ENCODE results near the gene ARMS2. TPM values are rescaled to one million over a fixed set of nuclear protein-coding genes. Genes with fewer than 3 reads are reported as not detected.

ARMS2 gene
- polyA plus RNA-seq, 3 donors: 0.17 to 0.49 TPM; not detected in 1

GRCh38 chr10:122493761-122494160 is 39.3 kb downstream of the ARMS2 start:
- DNase-seq: no peak

DNA sequence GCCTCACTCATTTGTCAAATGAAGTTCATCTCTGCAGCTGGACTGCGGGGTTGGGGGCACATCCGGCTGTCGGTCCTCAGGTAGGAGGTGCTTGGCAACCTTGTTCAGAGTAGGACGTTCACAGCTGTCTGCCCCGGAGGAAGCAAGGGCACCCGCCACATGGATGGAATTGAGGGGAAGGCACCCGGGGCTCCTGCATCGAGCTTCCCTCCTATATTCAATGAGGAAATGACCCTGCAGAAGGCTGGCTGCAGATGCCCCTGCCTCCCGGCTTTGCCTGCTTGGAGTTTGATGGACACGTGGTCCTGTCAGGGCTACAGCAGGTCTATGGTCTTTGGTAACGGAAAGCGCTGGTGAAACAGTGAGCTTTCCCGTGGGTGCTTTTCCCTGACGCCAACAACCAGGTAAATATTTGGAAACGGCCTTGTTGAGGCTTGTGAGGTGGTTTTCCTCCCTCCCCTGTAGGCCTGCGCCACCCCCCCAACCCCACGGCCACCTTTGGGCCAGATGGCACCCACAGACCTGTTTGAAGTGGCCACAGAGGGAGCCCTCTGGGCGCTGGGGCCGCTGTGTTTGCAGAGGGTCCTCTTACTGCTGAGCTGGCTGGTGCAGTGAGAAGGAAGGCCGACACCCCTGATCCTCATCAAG is 39.8 kb downstream of the ARMS2 start:
- no peak for DNase-seq

DNA sequence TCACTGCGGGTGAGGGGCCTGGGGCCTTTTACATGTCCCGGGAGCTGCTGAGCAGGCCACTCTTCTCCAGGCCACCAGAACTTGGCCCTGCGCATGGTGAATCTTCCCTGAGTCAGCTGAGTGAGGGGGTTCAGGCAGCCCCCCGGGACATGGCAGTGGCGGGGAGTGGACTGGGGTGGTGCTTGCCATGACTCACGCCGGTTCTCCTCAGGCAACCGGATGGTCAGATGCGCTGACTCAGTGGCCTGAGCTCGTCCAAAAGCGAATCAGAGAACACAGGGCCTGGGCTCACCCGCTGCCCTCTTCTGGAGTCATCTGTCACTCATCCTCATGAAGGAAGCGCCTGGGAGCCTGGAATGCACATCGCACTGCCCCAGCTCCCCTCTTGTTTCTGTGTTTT is 40.4 kb downstream of the ARMS2 start:
- DNase-seq: no peak

GRCh38 chr10:122495406-122496340 is 41.2 kb downstream of the ARMS2 start:
- DNase-seq: no peak

DNA sequence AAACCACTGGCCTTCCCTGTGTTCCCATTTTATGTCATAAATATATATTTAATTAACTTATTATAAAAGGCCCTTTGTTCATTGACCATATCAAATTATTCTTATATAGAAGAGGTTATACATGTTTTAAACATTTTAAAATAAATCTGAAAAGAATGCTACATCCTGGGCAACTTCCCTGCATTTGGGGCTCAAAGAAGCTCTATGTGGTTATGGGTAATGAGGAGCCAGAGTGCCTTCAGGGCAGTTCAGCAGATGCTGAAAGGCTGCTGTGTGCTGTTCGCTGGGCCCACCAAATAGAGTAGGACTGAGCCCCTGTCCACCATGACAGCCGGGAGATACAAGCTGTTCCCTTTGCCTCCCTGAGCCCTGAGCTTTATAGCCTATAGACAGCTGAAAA is 42.8 kb downstream of the ARMS2 start:
- DNase-seq: no peak

DNA sequence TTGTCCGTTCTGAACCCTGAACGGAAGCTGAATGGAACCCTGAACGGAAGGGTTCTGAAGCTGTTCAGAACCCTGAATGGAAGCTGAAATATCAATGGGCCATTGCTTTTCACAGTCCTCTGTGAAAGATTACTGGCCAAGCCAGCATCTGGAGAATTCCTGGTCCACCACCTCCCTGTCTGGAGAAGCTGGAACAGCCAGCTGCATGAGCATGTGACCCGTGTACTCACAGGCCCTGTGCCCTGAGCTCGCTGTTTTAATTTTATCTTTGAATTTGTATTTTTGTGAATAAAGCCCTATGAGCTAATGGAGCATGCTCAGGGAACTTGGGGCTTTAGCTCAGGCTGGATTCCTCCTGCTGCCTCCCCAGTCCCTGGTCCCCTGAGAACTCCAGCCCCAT is 44.1 kb downstream of the ARMS2 start:
- DNase-seq: no peak

DNA sequence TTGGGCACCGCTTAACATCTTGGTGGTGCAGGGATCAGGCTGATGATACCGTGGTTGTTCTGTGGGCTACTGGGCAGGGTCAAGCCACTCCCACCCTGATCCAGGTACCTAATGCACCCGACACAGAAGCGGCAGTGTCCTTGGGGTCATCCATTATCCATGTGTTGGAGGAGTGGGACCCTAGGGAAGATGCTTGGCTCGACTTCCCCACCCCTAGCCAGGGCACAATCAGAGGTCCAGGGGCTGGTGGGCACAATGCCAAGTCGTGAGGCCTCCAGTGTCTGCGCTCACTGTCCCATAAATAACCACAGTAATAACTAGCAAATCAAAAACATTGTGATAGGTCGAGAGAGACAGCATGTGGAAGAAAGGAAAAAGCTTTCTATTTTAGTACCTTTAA is 44.6 kb downstream of the ARMS2 start:
- DNase-seq: no peak

GRCh38 chr10:122499491-122499941 is 45.1 kb downstream of the ARMS2 start:
- no peak for DNase-seq

DNA sequence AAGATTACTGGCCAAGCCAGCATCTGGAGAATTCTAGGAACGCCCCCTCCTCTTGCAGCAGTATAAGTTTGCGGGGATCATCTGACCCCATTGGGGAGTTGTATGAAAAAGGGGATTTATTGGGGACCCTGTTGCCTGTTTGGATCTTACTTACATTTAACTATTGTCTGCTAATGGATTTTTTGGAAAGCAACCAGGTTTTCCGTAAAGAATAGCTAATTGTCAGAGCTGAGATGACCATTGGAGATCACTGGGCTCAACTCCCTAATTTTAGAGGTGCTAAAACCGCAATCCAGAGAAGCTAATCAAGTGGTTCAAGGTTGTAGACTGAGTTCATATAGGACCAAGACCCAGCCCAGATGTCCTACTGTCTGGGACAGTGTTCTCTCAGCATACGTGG is 45.7 kb downstream of the ARMS2 start:
- no peak for DNase-seq

- DNase-seq: no peak
Measured at GRCh38 chr10:122500726-122501125, 46.3 kb downstream of the ARMS2 start.

DNA sequence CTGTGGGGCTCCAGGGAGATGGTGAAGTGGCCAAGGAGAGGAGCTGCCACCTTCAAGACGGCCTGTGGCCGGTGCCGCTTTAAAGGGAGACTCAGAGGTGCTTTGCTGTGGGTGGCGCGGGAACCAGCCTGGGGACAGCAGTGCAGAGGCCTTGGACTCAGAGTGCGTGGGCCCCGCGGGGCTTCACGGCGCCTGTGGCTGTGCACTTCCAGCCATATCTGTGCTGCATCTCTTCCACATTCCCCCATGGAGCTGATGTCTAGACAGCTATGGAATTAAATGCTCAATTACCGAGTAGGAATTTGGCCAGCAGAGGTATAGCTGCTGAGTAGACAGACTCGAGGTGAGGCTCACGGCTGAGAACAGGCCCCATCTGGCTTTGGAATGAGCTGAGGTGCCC is 48.6 kb downstream of the ARMS2 start:
- DNase-seq: no peak

DNA sequence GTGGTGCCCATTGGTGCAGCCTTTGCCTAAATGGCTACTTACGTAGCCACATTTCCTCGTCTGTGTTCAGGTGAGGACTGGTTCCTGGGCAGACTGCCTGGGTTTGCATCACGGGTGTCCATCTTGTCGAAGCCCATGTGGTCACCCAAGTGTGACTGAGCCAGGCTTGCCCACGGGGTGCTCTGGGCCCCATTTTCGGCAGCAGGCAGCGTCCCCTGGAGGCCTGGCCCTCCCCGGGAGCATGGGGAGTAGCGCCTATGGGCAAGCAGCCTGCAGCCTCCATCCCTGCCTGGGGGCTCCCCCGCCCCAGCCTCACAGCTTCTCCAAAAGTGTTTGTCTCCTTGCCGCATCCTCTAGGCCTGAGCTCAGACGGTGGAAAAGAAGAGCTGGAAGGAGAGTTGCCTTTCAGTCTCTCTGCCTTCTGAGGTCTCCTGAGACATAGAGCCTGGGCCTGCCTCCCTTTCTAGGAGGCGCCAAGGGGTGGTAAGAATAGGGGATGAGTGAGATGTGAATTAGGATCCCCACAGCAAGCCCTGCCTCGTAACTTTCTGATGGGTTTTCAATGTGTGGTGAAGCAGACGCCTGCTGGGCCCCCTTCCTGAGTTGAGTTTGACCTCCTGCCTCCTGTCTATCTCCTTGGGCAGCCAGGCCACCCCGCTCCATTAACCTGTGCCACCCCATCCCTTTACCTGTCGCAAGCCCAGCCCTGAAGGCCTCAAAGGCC is 49.6 kb downstream of the ARMS2 start:
- DNase-seq: no peak

DNA sequence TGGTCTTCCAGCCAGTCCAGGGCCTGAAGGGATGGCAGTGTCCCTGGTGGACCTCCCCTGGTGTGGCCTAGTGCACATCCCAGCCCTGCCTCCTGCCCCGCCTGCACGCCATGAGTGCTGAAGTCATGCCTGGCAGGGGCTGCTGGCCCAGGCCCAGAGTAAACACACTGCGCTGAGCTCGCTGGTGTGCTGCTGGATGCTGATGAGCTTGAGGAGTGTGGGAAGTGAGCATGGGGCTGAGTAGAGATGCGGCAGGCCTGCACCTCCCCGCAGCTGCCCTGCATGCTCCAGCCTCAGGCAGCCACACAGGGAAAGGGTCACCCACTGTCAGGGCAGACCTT is 50.1 kb downstream of the ARMS2 start:
- peak; percentile 52 for DNase-seq

DNA sequence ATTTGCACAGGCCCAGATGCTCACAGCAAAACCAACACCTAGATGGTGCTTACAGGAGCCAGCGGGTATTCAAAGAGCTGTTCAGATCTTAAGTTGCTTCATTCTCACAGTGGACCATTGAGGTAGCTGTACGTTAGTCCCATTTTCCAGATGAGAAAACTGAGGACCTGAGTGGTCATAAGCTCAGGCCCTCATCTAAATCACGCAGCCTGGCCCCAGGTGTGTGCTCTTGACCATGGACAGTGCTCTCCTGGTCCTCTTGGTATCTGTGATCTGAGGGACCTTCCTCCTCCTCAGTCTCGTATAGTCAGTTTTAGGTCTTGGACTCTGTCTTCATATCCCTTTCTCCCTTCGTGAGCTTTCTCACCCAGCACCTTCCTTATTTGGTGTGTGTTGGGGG is 50.6 kb downstream of the ARMS2 start:
- DNase-seq: no peak

DNA sequence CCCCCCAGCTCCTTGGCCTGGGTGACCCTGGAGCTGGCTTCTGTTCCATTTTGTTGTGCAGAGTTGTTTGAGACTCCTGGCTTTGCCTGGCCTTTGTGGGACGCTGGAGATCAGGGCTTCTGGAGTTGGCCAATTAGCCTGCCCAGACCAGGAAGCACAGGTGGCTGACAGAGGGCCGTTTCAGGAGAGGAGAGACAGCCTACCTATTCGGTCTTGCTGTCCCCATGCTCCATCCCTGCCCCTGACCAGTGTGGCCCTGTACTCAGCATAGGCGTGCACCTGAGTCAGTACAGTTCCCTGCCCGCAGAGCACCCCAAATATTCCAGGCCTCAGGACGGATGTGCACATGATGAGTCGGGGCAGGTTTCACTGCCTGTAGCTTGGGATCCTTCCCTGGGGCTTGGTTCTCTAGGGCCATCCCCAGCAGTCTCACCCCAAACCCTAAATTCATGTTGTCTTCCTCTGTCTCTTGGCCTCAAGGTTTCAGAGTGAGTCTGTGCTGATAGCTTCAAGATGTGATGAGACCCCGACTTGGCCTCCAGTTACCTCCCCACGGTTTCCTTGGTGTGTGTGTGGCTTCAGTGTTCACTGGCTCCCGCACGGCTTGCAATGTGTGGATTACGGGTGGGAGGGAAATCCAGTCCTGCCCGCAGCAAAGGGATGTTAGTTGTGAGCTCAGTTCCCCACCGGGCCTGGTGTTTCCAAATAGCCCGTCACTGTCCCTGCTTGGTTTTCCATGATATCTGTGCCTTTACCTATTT is 51.6 kb downstream of the ARMS2 start:
- no peak for DNase-seq

Other genes starting within 250 kb of the ARMS2 start
- gene BTBD16, start 183.4 kb upstream of the ARMS2 start, polyA plus RNA-seq (ENCODE audit: insufficient read length in 3 of 3): 1 to 10 TPM in 1 of 3 donors, under 1 TPM in 2; 0.37 to 1.3 (median 0.96) TPM
- gene PLEKHA1, start 79.9 kb upstream of the ARMS2 start, polyA plus RNA-seq (ENCODE audit: insufficient read length in 3 of 3): 10 to 100 TPM; 70.1 to 98.8 (median 96.3) TPM
- 100 to 1,000 TPM; 156 to 179 (median 167) TPM for gene HTRA1, start 6.9 kb downstream of the ARMS2 start, polyA plus RNA-seq (ENCODE audit: insufficient read length in 3 of 3)
- under 1 TPM; 0.04 to 0.14 (median 0.10) TPM for gene DMBT1, start 106.1 kb downstream of the ARMS2 start, polyA plus RNA-seq (ENCODE audit: insufficient read length in 3 of 3)
- gene C10orf120, start 245.2 kb downstream of the ARMS2 start, polyA plus RNA-seq (ENCODE audit: insufficient read length in 3 of 3): not detected

Data from renal pelvis (tissue), 4 donors.